GM23338 (cell line): Measurements from ENCODE around the gene STXBP3. TPM values are rescaled to one million over a fixed set of nuclear protein-coding genes. Genes with fewer than 3 reads are reported as not detected.

ENCODE experiments used
- ATAC-seq: fragments of 200-7000 bp; cut with Tn5 transposase; 3 replicates; pipeline ENCODE4 v1.9.1; 2020
- DNase-seq: peaks from one replicate; pipeline ENCODE4 v3.0.0-alpha.2; 2015; ENCODE audit warnings: low spot score
- H2AFZ ChIP-seq: fragments of 200-600 bp; sonication (generic); 2 replicates; pipeline ENCODE4 v1.8.0; 2016; ENCODE audit warnings: antibody characterized with exemption, mild to moderate bottlenecking, moderate library complexity
- H3F3A ChIP-seq: fragments of 200-600 bp; sonication (generic); replicated peaks from 2 replicates; pipeline ENCODE4 v1.8.0; 2017; ENCODE audit warnings: antibody characterized with exemption, mixed run types, low read depth
- H3K27ac ChIP-seq: fragments of 200-600 bp; sonication (generic); 2 replicates; pipeline ENCODE4 v1.6.1; 2016; ENCODE audit warnings: low read depth
- H3K27me3 ChIP-seq: fragments of 200-600 bp; sonication (generic); 2 replicates; pipeline ENCODE4 v1.8.0; 2016; ENCODE audit warnings: mild to moderate bottlenecking, mixed run types, moderate library complexity; ENCODE audit not compliant: insufficient read depth
- H3K36me3 ChIP-seq: fragments of 200-600 bp; sonication (generic); 2 replicates; pipeline ENCODE4 v1.8.0; 2016; ENCODE audit warnings: mild to moderate bottlenecking; ENCODE audit not compliant: insufficient read depth
- H3K4me1 ChIP-seq: fragments of 200-600 bp; sonication (generic); 2 replicates; pipeline ENCODE4 v1.8.0; 2016; ENCODE audit warnings: mild to moderate bottlenecking, moderate library complexity; ENCODE audit not compliant: insufficient read depth
- H3K4me2 ChIP-seq: fragments of 200-600 bp; sonication (generic); 2 replicates; pipeline ENCODE4 v1.7.1; 2017; ENCODE audit warnings: mixed run types
- H3K4me3 ChIP-seq: fragments of 200-600 bp; sonication (generic); 2 replicates; pipeline ENCODE4 v1.6.1; 2016; ENCODE audit warnings: mixed run types
- H3K79me2 ChIP-seq: fragments of 200-600 bp; sonication (generic); replicated peaks from 2 replicates; pipeline ENCODE4 v1.8.0; 2017; ENCODE audit warnings: mild to moderate bottlenecking; ENCODE audit not compliant: insufficient read depth
- H3K9me2 ChIP-seq: fragments of 200-600 bp; sonication (generic); 2 replicates; pipeline ENCODE4 v1.8.0; 2017; ENCODE audit not compliant: insufficient read depth
- H4K20me1 ChIP-seq: fragments of 200-600 bp; sonication (generic); replicated peaks from 2 replicates; pipeline ENCODE4 v1.8.0; 2017; ENCODE audit warnings: mild to moderate bottlenecking; ENCODE audit not compliant: insufficient read depth
- H3K27ac Mint-ChIP-seq: 2 replicates; pipeline ENCODE4 v1.8.0; 2020; ENCODE audit warnings: inconsistent platforms, mild to moderate bottlenecking, moderate library complexity, mixed read lengths
- H3K27me3 Mint-ChIP-seq: 3 replicates; pipeline ENCODE4 v1.8.0; 2022; ENCODE audit warnings: low read depth, mild to moderate bottlenecking, moderate library complexity, mixed read lengths, inconsistent platforms; ENCODE audit not compliant: insufficient read depth, poor library complexity
- H3K36me3 Mint-ChIP-seq: 3 replicates; pipeline ENCODE4 v1.8.0; 2021; ENCODE audit warnings: low read depth, mild to moderate bottlenecking, inconsistent platforms, moderate library complexity, mixed read lengths
- H3K4me1 Mint-ChIP-seq: 3 replicates; pipeline ENCODE4 v1.8.0; 2020; ENCODE audit warnings: mild to moderate bottlenecking, inconsistent platforms, mixed read lengths
- H3K4me3 Mint-ChIP-seq: 3 replicates; pipeline ENCODE4 v1.8.0; 2021; ENCODE audit warnings: moderate library complexity, mild to moderate bottlenecking, inconsistent platforms, mixed read lengths
- H3K9me3 Mint-ChIP-seq: 3 replicates; pipeline ENCODE4 v1.8.0; 2020; ENCODE audit warnings: moderate library complexity, mild to moderate bottlenecking, inconsistent platforms, mixed read lengths
- CREB1 ChIP-seq: fragments of 250-450 bp; sonication (Bioruptor Pico); IDR thresholded peaks from 2 replicates; pipeline ENCODE4 v1.5.0; 2020; ENCODE audit warnings: low read depth, mild to moderate bottlenecking, moderate library complexity
- EZH2 ChIP-seq: fragments of 200-600 bp; sonication (generic); IDR thresholded peaks from one replicate; pipeline ENCODE4 v1.8.0; 2017; ENCODE audit warnings: antibody characterized with exemption, mild to moderate bottlenecking, low read depth; ENCODE audit not compliant: unreplicated experiment
- EZH2phosphoT487 ChIP-seq: fragments of 200-600 bp; sonication (generic); IDR thresholded peaks from one replicate; pipeline ENCODE4 v1.8.1; 2018; ENCODE audit warnings: antibody characterized with exemption; ENCODE audit not compliant: unreplicated experiment
- JUNB ChIP-seq: IDR thresholded peaks from one replicate; pipeline ENCODE4 v1.6.1; 2016; ENCODE audit warnings: antibody characterized with exemption; ENCODE audit not compliant: unreplicated experiment
- NANOG ChIP-seq: IDR thresholded peaks from 2 replicates; pipeline ENCODE4 v1.6.1; 2016; ENCODE audit warnings: antibody characterized with exemption, borderline replicate concordance
- POLR2AphosphoS5 ChIP-seq: IDR thresholded peaks from 2 replicates; pipeline ENCODE4 v1.6.1; 2016; ENCODE audit warnings: antibody characterized with exemption, low read depth
- STAT1 ChIP-seq: IDR thresholded peaks from one replicate; pipeline ENCODE4 v1.6.1; 2016; ENCODE audit warnings: antibody characterized with exemption; ENCODE audit not compliant: unreplicated experiment
- ZNF114 ChIP-seq: fragments of 250-450 bp; sonication (Bioruptor Pico); IDR thresholded peaks from 2 replicates; pipeline ENCODE4 v1.5.0; 2020; ENCODE audit warnings: mild to moderate bottlenecking, moderate library complexity
- ZNF331 ChIP-seq: fragments of 250-450 bp; sonication (Bioruptor Pico); IDR thresholded peaks from 2 replicates; pipeline ENCODE4 v1.5.0; 2020; ENCODE audit warnings: low read depth, mild to moderate bottlenecking, moderate library complexity
- polyA plus RNA-seq: library from polyadenylated mRNA; unstranded; fragments of >200 nt; fragmentation: Nextera tagmentation; extraction: Ambion mirVana; gene quantifications from 2 replicates; pipeline ENCODE4 v1.2.1, GENCODE V29; 2016
- total RNA-seq: library from RNA; depleted of rRNA; stranded (reverse); fragments of >200 nt; shearing (Covaris generic); gene quantifications from 2 replicates; pipeline ENCODE4 v1.2.3, GENCODE V29; 2014
- TF ChIP-seq, protein P1 (sequence below): IDR thresholded peaks from 2 replicates; pipeline ENCODE4 v1.6.1; 2016; ENCODE audit warnings: antibody characterized with exemption
- TF ChIP-seq, protein P2 (sequence below), 2 experiments: fragments of 200-600 bp in 1 of 2; sonication (generic) in 1 of 2; conservative IDR thresholded peaks; 2 replicates each; pipeline versions ENCODE4 v1.5.1 to v1.6.1; 2016 to 2017; ENCODE audit warnings: antibody characterized with exemption in 2 of 2, low read depth in 2 of 2, mild to moderate bottlenecking in 2 of 2, moderate library complexity in 1 of 2
- TF ChIP-seq, protein P3 (sequence below): IDR thresholded peaks from one replicate; pipeline ENCODE4 v1.6.1; 2018; ENCODE audit warnings: antibody characterized with exemption; ENCODE audit not compliant: unreplicated experiment
- TF ChIP-seq, protein P4 (sequence below): fragments of 250-450 bp; sonication (Bioruptor Pico); IDR thresholded peaks from 2 replicates; pipeline ENCODE4 v1.5.0; 2020; ENCODE audit warnings: mild to moderate bottlenecking, moderate library complexity

The STXBP3 gene
- total and polyA plus RNA-seq, 2 experiments from 2014 or later, result 28.5 to 37.4 TPM

DNA sequence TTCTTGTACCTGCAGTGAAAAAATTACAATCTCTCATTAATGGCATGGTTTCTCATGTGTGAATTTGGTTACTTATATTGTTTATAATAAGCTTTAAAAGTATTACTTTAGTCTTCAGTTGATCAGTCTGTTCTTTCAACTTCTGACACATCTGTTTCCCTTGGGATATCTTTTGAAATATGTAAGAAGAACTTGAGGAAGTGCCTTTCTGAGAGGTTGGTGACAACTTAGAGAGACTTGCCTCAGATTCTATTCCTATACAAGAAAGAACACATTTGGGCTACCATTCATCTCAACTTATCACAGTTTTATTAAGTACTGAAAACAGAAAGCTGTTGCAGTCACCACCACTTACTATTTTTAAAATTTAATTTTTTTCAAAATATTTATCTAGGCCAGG lies 102.3 kb downstream of the STXBP3 start:
- no peaks in the 10 kb centered on the region for H3K36me3 ChIP-seq
- no peak overlapping the region for H3K4me3 Mint-ChIP-seq
- H3K79me2 ChIP-seq, result no peaks in the 10 kb centered on the region
- H3K27me3 Mint-ChIP-seq, result peaks cover 2% of the 10 kb centered on the region
- no peaks in the 10 kb centered on the region for H3F3A ChIP-seq
- no peak overlapping the region for H3K27ac Mint-ChIP-seq
- no peaks in the 10 kb centered on the region for H4K20me1 ChIP-seq
- H3K9me2 ChIP-seq, result 0 out of 2 replicates have a peak, but pooled peaks cover 4% of the 10 kb centered on the region
- no peaks in the 10 kb centered on the region for H3K4me1 Mint-ChIP-seq
- no peak overlapping the region for H2AFZ ChIP-seq
- TF ChIP-seq JUNB (no peak), ZNF114 (CRISPR knock-in tag) (no peak), CREB1 (no peak), ZNF331 (CRISPR knock-in tag) (no peak), EZH2phosphoT487 (no peak), STAT1 (no peak), NANOG (no peak), POLR2AphosphoS5 (no peak), EZH2 (no peak)
- TF ChIP-seq, protein P1, sequence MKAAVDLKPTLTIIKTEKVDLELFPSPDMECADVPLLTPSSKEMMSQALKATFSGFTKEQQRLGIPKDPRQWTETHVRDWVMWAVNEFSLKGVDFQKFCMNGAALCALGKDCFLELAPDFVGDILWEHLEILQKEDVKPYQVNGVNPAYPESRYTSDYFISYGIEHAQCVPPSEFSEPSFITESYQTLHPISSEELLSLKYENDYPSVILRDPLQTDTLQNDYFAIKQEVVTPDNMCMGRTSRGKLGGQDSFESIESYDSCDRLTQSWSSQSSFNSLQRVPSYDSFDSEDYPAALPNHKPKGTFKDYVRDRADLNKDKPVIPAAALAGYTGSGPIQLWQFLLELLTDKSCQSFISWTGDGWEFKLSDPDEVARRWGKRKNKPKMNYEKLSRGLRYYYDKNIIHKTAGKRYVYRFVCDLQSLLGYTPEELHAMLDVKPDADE, result no peak
- TF ChIP-seq, protein P2, sequence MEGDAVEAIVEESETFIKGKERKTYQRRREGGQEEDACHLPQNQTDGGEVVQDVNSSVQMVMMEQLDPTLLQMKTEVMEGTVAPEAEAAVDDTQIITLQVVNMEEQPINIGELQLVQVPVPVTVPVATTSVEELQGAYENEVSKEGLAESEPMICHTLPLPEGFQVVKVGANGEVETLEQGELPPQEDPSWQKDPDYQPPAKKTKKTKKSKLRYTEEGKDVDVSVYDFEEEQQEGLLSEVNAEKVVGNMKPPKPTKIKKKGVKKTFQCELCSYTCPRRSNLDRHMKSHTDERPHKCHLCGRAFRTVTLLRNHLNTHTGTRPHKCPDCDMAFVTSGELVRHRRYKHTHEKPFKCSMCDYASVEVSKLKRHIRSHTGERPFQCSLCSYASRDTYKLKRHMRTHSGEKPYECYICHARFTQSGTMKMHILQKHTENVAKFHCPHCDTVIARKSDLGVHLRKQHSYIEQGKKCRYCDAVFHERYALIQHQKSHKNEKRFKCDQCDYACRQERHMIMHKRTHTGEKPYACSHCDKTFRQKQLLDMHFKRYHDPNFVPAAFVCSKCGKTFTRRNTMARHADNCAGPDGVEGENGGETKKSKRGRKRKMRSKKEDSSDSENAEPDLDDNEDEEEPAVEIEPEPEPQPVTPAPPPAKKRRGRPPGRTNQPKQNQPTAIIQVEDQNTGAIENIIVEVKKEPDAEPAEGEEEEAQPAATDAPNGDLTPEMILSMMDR (conservative IDR thresholded peaks at IDR 0.05; ENCODE audit: low read depth in 2 of 2), result no peak
- TF ChIP-seq, protein P3, sequence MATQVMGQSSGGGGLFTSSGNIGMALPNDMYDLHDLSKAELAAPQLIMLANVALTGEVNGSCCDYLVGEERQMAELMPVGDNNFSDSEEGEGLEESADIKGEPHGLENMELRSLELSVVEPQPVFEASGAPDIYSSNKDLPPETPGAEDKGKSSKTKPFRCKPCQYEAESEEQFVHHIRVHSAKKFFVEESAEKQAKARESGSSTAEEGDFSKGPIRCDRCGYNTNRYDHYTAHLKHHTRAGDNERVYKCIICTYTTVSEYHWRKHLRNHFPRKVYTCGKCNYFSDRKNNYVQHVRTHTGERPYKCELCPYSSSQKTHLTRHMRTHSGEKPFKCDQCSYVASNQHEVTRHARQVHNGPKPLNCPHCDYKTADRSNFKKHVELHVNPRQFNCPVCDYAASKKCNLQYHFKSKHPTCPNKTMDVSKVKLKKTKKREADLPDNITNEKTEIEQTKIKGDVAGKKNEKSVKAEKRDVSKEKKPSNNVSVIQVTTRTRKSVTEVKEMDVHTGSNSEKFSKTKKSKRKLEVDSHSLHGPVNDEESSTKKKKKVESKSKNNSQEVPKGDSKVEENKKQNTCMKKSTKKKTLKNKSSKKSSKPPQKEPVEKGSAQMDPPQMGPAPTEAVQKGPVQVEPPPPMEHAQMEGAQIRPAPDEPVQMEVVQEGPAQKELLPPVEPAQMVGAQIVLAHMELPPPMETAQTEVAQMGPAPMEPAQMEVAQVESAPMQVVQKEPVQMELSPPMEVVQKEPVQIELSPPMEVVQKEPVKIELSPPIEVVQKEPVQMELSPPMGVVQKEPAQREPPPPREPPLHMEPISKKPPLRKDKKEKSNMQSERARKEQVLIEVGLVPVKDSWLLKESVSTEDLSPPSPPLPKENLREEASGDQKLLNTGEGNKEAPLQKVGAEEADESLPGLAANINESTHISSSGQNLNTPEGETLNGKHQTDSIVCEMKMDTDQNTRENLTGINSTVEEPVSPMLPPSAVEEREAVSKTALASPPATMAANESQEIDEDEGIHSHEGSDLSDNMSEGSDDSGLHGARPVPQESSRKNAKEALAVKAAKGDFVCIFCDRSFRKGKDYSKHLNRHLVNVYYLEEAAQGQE, result no peak
- TF ChIP-seq, protein P4, sequence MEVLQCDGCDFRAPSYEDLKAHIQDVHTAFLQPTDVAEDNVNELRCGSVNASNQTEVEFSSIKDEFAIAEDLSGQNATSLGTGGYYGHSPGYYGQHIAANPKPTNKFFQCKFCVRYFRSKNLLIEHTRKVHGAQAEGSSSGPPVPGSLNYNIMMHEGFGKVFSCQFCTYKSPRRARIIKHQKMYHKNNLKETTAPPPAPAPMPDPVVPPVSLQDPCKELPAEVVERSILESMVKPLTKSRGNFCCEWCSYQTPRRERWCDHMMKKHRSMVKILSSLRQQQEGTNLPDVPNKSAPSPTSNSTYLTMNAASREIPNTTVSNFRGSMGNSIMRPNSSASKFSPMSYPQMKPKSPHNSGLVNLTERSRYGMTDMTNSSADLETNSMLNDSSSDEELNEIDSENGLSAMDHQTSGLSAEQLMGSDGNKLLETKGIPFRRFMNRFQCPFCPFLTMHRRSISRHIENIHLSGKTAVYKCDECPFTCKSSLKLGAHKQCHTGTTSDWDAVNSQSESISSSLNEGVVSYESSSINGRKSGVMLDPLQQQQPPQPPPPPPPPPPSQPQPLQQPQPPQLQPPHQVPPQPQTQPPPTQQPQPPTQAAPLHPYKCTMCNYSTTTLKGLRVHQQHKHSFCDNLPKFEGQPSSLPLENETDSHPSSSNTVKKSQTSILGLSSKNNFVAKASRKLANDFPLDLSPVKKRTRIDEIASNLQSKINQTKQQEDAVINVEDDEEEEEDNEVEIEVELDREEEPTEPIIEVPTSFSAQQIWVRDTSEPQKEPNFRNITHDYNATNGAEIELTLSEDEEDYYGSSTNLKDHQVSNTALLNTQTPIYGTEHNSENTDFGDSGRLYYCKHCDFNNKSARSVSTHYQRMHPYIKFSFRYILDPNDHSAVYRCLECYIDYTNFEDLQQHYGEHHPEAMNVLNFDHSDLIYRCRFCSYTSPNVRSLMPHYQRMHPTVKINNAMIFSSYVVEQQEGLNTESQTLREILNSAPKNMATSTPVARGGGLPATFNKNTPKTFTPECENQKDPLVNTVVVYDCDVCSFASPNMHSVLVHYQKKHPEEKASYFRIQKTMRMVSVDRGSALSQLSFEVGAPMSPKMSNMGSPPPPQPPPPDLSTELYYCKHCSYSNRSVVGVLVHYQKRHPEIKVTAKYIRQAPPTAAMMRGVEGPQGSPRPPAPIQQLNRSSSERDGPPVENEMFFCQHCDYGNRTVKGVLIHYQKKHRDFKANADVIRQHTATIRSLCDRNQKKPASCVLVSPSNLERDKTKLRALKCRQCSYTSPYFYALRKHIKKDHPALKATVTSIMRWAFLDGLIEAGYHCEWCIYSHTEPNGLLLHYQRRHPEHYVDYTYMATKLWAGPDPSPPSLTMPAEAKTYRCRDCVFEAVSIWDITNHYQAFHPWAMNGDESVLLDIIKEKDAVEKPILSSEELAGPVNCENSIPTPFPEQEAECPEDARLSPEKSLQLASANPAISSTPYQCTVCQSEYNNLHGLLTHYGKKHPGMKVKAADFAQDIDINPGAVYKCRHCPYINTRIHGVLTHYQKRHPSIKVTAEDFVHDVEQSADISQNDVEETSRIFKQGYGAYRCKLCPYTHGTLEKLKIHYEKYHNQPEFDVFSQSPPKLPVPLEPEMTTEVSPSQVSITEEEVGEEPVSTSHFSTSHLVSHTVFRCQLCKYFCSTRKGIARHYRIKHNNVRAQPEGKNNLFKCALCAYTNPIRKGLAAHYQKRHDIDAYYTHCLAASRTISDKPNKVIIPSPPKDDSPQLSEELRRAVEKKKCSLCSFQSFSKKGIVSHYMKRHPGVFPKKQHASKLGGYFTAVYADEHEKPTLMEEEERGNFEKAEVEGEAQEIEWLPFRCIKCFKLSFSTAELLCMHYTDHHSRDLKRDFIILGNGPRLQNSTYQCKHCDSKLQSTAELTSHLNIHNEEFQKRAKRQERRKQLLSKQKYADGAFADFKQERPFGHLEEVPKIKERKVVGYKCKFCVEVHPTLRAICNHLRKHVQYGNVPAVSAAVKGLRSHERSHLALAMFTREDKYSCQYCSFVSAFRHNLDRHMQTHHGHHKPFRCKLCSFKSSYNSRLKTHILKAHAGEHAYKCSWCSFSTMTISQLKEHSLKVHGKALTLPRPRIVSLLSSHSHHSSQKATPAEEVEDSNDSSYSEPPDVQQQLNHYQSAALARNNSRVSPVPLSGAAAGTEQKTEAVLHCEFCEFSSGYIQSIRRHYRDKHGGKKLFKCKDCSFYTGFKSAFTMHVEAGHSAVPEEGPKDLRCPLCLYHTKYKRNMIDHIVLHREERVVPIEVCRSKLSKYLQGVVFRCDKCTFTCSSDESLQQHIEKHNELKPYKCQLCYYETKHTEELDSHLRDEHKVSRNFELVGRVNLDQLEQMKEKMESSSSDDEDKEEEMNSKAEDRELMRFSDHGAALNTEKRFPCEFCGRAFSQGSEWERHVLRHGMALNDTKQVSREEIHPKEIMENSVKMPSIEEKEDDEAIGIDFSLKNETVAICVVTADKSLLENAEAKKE (CRISPR knock-in tag), result no peak
- H3K4me2 ChIP-seq, result no peak overlapping the region
- no peaks in the 10 kb centered on the region for H3K36me3 Mint-ChIP-seq
- no peak overlapping the region for H3K4me3 ChIP-seq
- H3K27me3 ChIP-seq, result no peaks in the 10 kb centered on the region
- no peaks in the 10 kb centered on the region; the same call in 2 of the 3 replicates for H3K9me3 Mint-ChIP-seq
- no peak overlapping the region for H3K27ac ChIP-seq
- ATAC-seq, result no peak
- no peaks in the 10 kb centered on the region for H3K4me1 ChIP-seq
- no peak for DNase-seq
